Stimulated activated CD8-positive, alpha-beta memory T cell treated with anti-CD3 and anti-CD28 coated beads, Interleukin-12 subunit alpha, Interleukin-12 subunit beta, amount 100 ng/mL, for 4 hours (primary cell): ENCODE measurements around the gene DCDC1.

Experiments
- DNase-seq: peaks from one replicate; pipeline ENCODE4 v3.0.0-alpha.2; 2020; ENCODE audit warnings: low read depth

Gene DCDC1, protein sequence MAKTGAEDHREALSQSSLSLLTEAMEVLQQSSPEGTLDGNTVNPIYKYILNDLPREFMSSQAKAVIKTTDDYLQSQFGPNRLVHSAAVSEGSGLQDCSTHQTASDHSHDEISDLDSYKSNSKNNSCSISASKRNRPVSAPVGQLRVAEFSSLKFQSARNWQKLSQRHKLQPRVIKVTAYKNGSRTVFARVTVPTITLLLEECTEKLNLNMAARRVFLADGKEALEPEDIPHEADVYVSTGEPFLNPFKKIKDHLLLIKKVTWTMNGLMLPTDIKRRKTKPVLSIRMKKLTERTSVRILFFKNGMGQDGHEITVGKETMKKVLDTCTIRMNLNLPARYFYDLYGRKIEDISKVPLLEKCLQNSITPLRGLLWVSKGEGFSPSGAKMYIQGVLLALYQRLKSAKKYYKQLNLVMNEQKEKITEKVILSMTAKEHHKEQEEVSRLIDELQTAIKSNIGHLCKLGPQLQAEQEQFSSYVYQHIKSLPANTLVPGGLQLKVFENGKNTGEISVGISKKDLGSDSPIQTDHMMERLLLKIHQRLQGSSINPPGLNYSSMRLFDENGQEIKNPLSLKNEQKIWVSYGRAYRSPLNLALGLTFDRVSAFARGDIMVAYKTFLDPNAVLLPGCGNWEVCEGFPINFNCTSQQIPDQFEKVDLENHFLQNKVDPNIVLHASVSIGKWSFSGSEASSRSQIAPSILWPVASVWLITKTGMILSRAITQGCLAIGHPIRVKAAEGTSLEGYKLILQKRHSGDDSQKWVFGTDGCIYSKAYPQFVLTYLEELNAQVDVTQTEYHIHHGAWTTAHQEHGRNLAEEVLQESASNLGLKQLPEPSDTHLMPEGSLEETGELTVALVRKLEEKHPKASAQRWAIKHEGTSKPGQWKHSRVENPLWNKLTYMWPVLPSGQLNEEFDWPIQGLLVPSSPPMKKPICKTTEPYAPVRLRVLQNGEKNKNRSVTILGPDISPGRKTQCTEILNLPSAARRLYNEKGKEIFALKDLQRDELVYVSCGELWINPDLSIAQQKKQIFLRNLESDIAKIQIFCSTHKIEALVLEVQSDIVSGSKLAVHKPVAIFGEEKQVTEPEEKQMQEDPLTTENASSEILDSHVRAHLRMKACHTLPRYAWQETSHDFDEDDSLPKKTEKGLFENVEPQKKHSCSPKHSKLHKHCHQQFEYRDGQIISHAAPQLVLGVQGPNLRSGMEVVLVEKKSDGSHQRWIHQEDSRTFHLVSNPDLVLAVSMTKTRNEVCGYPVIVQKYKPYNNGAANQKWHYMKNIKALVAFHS (N-terminal part only)

DNA sequence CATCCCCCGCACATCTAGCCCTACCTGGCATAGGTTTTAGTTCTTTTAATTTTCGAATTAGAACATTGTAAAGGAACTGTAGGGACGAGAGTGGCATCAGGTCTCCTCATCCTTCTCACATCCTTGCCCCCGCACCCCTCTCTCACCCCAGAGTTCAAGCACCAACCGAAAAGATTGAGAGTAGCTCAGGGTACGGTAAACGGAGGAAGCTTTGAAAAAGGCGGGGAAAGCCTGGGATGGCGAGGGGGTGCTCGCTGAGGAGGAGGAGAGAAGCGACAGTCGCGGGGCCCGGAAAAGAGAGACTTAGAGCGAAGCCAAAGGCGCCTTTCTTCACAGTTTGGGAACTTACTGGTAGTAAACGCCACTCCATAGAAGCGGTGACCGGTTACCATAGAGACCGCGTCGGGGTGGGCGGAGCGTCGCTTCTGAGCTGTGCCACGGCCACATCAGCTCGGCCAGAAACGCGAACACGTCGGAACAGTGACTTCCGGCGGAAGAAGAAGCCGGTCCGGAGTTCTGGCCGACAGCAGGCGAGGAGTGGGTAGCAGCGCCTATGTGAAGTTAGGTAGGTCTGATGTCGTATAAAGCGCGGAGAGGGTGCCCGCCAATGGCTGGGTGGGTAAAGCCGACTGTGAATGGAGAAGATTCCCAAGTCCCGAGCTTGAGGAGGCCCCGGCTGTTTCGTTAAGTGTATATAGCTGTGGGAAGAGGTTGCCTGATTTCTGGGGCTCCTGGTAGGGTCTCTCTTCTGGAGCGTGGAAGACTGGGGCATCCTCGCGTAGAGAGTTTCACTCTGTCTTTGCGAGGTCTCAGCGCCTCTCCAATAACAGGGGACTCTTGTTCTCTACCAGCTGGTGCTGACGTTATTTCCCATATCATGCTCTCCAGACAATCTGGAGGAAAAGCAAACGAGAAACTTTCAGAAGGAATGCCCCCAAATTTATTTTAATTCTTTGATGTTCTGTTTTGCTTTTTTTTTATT, at the start of gene DCDC1, which contains the start of gene DNAJC24:
DCDC1 (minus strand) TSS at position 392 of the 982 bp plus-strand sequence. CDS start 41,459 bp downstream, outside the sequence.
DNAJC24 (plus strand) TSS at position 513 of the 982 bp plus-strand sequence. CDS start 889 bp downstream, outside the sequence.
- DNase-seq: peak; percentile 83

DNA sequence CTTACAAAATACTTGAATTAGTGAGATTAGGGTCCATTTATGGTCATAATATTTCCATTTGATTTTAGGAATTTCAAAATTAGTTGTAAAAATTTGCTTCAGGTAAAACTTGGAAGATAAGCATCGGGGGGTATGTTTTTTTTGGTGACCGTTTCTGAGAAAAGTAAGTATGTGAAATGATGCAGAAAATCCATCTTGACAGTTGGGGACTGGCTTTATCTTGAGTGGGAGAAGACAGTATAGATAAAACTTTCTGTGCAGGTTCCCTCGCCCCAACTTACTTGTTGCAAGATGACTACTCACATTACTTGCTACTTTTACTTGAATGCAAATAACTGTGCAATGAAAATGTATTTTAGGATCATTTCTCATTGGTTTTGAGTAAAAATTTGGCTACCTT, 49.6 kb upstream of the DCDC1 start:
- DNase-seq: no peak

DNA sequence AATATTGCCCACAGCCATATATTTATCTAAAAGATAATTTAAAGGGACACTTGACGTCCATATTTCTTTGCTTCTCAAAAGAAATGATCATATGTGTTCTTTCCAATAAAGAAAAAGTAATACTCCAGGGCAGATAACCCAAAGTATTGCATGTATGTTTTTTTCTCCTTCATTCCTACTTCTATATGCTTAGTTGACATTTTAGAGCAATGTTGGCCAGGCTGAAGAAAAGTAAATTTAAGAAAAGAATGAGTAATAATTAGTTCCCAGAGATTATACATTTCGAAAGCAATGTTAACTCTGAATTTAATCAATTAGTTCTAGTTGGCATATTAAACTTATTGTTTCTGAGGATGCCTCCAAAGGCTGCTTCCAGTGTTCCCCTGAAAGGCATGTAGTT, 48.3 kb upstream of the DCDC1 start:
- DNase-seq: no peak

DNA sequence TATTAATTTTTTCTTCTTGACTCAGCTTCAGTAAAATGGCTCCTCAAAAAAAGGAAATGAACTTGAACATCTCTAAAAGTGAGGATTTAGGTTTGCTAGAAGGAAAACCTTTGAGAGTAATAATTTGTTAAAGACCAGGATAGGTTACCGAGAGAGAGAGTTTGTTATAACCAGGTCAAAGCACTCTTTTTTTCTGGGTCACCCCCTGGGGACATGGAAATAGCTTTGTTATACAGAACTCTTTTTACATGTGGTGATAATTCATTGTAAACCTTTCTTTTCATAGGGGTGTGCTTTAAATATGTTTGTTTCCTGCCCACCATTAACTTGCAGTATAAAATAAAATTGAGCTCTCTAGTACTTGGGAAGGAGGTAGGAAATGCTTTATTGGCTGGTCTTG, 47.8 kb upstream of the DCDC1 start:
- DNase-seq: no peak

DNA sequence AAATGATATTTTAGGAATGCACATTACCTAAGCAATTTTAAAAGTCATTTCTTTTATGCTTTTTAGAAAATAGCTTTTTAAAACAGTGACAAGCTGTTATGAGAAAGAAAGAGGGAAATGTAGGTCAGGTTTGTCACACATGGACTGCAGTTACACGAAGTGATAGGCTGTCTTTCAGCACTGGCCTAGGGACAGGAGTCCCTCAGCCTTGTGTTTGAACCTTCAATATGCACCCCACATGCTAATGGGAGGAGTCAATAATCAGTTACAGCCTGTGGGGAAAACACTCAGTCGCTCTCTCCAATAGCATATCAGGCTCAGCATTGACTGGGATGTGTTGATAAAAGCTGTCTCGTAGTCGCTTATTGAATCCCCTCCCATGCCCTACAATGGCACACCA, 45.9 kb upstream of the DCDC1 start:
- no peak for DNase-seq

DNA sequence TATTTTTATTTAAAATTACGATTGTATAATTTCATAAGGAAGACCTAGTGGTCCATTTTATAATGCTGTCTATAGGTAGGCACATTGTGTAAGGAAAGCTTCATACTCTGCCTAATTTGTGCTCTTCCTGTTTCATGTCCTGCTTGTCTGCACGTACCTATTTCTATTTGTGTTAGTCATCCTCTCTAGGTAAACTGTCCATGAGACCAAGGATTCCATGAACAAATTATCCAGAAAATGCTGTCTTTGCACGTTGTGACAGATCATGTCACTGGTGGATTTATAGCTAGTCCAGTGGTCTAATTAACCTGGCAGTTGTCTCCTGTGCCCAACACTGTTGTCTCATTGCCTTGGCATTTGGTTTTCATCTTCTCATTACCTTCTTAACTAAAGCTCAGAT, 44.8 kb upstream of the DCDC1 start:
- no peak for DNase-seq

DNA sequence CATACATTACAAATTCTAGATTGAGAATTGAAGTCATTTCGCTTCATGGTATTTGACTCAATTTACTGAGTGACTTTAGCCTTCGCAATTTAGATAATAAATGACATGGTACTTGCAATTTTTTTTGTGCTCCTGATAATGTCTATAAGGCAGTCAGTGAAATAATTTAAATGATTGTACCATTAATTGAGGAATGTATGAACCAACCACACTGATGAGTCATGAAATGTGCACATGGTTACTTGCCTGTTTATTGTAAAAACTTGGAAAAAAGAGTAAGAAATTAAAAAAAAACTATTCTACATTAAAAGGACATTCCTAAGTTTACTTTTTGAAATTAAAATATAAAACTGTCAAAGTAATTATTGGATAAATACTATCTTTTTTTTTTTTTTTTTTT, 43.4 kb upstream of the DCDC1 start:
- DNase-seq: no peak

DNA sequence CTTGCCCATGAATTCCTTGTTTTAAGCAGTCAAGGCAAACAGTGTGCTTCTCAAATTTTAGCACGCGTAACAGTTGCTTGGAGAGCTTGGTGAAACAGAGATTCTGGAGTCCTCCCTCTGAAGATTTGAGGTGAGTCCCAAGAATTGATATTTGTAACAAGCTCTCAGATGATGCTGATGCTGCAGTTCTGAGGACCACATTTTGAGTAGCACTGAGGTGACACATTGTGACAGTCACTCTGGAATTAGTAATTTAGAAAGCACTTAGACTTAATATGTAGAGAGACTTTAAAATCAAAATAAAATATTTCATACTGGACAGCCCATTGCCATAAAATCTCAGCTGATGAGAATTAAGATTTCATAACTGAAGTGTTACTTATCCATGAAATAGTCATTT, 38.7 kb upstream of the DCDC1 start:
- DNase-seq: no peak

DNA sequence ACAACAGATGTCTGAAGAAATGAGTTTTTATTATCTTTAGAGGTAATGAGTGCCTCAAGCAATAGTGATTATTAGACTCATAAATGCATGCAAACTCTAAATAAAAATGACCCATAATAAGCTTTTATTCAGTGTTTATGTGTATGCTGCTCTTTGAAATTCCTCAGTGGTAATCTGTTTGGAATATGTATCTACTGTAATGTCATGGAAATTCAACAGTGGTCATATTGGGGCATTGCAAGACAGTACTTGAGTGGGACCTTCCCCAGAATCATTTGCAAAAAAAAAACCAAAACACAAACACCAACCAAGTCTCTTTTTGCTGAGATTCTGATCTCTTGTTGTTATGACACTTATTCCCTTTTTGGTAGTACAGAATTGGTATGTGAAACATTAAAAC, 35.1 kb upstream of the DCDC1 start:
- no peak for DNase-seq

DNA sequence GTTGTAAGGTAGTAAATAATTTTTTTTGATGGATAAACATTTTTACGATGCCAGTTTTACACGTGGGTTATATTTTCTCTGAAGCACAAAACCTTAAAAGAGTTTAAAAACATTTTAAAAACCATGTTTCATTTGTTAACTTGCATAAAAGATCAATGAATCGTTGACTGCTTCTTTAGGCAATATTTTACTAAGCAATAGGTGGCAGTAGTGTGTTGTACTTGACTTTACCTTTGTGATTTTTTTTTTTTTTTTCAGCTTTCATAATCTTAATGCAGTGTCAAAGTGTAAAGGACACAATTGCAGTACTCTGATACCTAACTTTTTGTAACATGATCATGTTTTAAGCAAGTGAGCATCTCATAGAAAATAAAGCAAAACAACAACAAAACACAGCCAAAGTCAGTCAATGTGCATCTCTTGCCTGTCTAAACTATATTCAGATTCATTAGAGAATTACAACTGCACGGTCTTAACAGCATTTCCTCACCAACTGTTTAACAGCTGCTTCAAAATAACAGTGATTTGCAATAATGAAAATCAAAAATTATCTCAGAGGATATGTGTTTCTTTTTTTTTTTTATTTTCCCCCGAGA, 27.8 kb upstream of the DCDC1 start:
- DNase-seq: no peak

DNA sequence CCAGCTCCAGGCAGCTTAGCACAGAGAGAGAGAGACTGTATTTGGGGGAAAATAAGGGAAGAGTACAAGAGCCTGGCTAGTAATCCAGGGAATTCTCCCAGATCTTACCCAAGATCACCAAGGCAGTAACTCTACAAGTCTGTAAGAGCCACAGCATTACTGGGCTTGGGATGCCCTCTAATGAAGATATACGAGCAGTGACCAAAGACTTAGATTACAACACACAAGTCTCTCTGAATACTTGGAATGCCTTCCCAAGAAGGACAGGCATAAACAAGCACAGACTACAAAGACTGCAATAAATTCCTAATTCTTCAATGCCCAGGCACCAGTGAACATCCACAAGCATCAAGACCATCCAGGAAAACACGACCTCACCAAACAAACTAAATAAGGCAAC, 17.8 kb upstream of the DCDC1 start:
- DNase-seq: no peak

DNA sequence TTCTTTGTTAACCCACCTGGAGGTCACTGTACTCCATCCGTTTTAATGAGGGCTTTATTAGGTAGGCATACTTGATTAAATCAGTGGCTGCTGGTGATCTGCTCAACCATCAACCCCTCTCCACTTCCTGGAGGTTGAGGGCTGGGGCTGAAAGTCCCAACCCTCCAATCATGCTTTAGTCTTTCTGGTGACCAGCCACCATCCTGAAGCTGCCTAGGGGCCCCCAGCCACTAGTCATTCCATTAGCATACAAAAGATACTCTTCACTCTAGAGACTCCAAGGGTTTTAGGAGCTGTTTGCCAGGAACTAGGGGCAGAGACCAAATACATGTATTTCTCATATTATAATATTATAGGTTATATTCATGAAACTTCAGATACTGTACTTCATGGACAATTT, 13.6 kb upstream of the DCDC1 start:
- DNase-seq: no peak

DNA sequence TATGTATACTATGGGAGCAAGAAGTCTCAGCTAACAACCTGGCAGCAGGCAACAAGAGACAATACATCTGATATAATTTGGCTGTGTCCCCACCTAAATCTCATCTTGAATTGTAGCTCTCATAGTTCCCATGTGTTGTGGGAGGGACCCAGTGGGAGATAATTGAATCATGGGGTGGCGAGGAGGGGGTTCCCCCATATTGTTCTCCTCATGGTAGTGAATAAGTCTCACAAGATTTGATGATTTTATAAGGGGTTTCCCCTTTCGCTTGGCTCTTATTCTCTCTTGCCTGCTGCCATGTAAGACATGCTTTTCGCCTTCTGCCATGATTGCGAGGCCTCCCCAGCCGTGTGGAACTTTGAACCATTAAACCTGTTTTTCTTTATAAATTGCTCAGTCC, 6.3 kb upstream of the DCDC1 start:
- DNase-seq: no peak

DNA sequence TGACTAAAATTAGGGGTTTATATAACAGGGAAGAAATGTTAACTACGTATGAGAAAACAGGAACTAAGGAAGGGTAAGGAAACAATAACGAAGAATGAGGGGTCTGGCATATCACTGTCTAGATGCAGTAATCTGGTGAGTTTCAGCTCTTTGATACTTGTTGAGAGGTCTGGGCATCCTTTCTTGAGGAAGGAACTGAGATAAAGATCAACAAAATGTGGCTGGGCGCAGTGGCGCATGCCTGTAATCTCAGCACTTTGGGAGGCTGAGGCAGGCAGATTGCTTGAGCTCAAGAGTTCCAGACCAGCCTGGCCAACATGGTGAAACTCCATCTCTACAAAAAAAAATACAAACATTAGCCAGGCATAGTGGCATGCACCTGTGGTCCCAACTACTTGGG, 2.7 kb downstream of the DCDC1 start:
- DNase-seq: no peak

DNA sequence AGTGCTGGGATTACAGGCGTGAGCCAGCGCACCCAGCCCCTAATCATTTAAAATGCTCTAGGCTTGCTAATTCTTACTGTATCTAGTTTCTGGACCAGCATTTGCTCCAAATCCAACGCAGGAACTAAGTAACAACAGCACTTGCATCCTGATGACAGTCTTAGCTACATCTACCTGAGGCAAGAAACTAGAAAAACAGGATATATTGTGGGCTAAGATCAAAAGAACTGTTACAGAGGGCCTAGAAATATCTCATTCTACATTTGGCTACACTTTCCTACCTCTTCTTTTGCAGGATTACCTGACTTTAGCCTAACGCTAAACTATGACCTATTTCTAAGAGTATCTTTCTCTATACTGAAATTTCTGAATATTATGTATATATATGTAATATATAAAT, 7.8 kb downstream of the DCDC1 start:
- DNase-seq: no peak

DNA sequence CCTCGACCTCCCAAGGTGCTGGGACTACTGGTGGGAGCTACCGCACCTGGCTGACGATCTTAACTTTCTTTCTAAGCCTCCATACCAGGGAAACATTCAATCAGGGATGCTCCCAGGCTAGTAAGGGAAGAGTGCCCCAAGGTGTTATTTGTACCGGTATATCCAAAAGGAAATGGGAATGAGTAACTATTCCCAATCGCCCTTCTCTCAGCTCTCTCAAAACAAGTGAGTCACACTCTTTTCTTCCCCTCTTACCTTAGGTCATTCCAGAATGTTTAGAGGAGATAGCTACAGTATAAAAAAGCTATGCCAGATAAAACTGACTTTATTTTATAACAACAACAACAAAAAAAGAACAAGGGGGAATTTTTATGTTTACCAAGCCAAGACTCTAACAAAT, 13.7 kb downstream of the DCDC1 start:
- DNase-seq: no peak

DNA sequence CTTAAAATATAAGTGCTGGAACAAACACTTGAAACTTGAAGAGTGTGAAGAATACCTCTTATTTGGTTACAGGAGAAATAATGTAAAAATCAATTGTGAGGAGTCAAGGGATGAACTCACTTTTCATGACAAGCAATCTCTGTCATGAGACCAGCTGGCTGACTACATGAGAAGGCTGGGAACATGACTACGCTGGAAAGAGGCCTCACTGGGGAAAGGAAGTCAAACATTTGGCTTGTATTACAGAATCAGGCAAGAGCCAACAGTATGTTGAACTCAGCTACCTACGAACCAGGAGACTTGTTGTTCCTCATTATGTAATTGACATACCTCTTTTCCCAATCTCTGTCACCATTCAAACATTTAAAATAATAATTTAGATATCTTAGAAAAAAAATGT, 14.4 kb downstream of the DCDC1 start:
- no peak for DNase-seq

DNA sequence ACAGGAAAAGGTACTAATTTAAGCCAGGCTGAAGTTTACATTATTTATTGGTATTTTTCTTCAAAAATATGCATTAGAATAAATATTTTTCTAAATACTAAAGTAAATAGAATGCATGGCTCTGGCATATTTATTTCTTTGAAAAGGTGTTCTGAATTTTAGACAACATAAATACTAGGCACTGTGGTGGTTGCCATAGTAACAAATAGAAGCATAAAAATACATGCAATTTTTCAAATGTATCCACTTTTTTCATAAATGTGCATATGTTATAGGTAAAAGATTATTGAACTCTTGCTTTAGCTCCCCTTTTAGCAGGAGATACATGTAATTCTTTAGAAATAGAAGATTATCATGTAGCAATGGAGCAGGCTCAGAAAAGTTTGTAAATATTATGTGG, 18.4 kb downstream of the DCDC1 start:
- no peak for DNase-seq

DNA sequence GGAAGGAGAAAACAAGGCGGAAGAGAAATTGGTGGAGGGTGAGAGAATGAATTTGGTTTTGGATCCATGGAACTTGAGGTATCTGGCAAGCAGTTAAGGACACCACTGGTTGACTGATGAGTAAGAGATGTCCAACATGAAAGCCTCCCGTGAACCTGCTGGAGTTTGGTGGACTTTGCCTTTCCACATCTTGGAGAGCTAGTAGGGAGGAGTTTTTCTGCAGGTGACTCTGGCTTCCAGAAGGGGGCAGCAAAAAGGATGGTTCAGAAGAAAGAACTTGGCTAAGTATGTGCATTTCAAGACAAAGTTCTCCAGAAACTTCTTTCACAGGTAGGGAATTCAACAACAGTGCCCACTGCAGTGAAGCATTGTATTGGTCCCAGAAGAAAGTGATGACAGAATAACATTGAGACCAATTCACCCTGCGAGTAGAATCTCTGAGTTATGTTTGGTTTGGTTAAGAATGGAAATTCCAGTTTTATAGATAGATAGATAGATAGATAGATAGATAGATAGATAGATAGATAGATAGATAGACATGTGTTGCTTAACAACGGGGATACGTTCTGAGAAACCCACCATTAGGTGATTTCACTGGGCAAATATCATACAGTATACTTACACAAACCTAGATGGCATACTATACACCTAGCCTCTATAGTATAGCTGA, 28.5 kb downstream of the DCDC1 start:
- DNase-seq: no peak

DNA sequence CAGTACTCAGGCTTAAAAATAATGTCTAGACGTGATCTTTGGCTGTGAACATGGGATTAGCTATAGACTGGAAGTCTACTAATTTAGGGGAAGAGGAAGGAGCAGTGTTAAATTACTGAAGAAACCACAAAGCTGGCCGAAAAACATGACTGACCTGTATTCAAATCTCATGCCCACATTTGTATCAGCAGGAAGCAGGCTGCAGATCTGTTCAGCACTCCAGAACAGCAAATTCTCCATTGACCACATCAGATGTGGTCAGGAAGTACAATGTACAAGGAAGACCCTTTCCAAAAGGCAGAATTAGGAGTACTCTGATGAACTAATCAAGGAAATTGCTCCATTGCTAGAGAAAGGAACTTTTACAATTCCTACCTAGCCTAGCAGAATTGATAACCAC, 31.7 kb downstream of the DCDC1 start:
- no peak for DNase-seq
